COLO829 (cell line): ENCODE data around the gene TCF21.
"Not testable (repeated sequence)": the region's sequence is repeated elsewhere in the genome, so short reads cannot be mapped to it uniquely, and the experiment has no call there.

ENCODE experiments used
- DNase-seq: peaks from one replicate; pipeline ENCODE4 v3.0.0; 2012; ENCODE audit warnings: low spot score

Gene TCF21

DNA sequence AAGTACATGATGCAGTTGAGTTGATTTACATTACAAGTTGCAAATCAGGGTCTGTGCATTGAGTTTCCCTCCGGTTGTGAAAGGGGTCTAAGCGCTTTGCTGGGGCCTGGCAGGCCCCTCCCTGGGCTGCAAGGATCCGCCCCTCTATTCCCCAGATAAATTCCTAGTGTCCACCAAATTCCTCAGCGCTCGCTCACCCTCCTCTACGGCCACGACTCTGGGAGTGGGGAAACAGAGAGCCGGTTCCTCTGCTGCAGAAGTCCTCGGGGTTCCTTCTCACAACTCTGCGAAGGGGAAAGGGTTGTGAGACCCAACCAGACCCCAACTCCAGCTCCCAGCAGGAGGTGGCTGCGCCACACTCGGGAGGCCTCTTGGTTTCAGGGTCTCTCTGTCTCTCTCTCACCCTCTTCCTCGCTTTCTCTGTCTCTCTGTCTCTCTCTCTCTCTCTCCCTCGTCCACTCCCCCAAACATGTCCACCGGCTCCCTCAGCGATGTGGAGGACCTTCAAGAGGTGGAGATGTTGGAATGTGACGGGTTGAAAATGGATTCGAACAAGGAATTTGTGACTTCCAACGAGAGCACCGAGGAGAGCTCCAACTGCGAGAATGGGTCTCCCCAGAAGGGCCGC, at the start of gene TCF21:
Gene TCF21 (plus strand): TSS at position 185 of the 628 bp plus-strand sequence. CDS start 285 bp downstream, at position 470.
- DNase-seq = no peak

DNA sequence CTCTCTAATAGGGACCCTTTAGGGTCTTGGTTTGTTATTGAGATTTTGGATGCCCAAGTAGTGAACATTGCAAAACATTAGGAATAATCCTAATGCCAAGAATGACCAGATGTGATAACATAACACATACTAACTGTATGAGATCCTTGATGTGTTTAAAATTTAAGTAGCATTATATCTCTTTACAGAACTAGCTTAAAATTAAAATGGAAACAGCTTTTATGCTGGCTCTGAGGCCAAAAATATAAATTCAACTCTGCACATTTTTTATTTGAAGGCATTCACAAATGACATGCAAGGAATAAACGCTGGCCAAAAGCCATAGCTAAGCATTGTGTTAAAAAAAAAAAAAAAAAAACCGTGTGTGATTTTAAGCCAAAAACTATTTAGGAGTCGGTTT, 47.7 kb upstream of the TCF21 start:
- DNase-seq = no peak

- no peak for DNase-seq
Observed at GRCh38 chr6:133843098-133843497, 45.8 kb upstream of the TCF21 start.

GRCh38 chr6:133844709-133845108, 44.2 kb upstream of the TCF21 start:
- DNase-seq = no peak

DNA sequence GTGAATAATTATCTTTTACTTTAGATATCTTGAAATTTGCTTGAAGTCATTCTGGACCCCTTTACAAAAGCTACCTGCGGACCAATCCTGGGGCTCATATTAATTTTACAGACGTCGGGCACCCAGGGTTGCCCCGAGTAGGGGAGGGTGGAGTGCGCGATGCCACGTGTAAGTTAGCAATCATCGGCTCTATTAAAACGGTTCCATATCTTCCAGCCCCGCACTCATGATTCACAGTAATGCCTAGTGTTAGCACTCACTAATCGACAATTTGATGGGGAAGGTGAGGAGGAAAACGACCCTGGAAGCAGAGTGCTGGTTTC, 34.9 kb upstream of the TCF21 start:
- DNase-seq = no peak

DNA sequence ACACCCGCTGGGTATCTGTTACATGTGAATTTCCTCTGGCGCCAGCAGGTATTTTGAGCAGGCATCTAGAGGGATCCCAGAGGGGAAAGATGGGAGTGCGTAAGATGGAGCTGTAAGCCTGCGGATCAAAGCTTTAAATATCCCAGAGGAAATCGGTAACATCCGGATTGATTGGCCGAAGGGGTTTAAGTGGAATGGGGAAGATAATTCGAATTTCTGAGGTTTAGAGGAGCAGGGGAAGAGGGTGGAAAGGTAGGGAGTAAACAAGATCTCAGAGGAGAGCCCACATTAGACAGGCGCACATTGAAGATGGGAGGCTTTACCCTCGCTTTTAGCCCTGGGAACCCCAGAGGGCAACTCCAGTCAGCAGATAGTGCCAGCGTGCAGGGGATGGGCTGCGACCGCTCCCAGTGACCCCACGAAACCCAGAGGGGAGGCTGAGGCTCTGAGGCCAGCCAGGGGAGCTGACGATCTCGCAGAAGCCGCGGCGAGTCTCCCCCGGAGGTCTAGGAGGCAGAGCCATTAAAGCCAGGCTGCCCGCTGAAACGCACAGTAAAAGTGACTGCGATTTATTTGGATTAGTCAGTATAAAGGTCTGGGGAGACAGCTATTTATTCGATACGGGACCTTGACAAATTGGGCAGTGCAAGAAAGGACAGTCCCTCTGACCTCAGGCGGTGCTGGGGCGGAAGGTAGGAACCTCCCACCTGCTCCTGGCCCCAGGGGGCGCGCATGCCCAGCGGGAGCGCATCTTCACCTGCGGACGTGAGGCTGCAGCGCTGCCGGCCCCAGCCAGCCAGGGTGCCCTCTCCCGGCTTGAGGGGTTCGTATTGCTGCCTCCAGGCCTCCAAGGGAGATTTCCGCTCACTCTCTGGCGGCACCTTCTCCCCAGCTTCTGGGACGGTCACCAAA, 34.3 kb upstream of the TCF21 start:
- no peak for DNase-seq

- no peak for DNase-seq
Observed at GRCh38 chr6:133855276-133855990, 33.5 kb upstream of the TCF21 start.

DNA sequence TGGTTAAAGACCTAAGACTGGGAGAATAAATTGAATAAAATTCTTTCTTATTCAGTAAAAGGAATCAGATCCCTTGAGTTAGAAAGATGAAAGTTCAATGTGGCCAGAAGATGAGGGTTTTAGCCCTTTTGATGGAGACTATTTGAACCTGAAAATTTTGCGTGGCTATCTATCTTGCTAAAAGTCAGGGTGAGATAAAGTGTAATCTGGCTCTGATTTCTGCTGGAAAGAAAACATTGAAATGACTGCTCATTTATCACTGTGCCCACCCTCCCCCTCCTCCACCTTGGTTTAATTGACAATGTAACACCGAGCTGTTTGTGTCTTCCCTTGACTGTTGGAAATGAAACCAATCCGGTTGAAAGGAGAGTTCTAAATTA, 32.9 kb upstream of the TCF21 start:
- DNase-seq = no peak

GRCh38 chr6:133856911-133857310, 32.0 kb upstream of the TCF21 start:
- DNase-seq = no peak

DNA sequence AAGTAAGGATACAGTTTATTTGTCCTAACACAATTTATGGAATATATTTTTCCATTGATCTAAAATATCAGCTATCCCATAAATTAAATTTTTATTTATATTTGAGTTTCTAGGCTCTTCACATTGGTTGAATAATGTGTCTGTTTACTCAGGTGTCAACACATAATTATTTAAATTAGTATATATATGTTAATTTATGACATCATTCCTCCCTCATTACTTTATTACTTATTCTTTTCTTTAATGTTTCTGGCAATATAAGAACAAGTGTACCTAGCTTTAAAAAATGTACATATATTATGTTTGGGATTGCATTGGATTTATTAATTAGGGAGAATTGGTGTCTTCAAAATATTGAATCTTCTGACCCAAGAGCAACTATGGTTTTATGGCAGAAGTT, 31.2 kb upstream of the TCF21 start:
- no peak for DNase-seq

DNA sequence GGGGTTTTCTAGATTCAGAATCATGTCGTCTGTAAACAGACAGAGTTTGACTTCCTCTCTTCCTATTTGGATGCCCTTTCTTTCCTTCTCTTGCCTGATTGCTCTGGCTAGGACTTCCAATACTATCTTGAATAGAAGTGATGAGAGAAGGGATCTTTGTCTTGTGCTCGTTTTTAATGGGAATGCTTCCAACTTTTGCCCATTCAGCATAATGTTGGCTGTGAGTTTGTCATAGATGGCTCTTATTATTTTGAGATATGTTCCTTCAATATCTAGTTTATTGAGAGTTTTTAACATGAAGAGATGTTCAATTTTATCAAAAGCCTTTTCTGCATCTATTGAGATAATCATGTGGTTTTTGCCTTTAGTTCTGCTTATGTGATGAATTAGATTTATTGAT, 27.6 kb upstream of the TCF21 start:
- DNase-seq = not testable (repeated sequence)

GRCh38 chr6:133863228-133863627, 25.7 kb upstream of the TCF21 start:
- no peak for DNase-seq

GRCh38 chr6:133865680-133866079, 23.2 kb upstream of the TCF21 start:
- no peak for DNase-seq

DNA sequence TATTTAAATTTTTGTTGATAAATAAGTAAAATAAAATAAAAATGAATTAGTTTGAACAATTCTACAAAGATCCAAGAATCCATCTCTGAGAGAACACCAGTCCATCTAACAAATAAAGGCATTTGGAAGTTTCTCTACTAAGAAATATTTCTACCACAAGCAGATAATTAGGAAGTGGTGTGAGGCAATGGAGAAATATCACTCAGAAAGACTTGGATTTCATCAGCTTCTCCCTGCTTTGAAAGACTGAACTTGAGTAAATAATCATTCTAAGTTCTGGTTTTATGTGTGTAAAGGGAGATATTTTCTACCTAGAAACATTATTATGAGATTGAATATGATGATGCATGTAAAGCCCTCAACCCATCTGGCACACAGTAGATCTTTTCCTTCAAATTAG, 17.8 kb upstream of the TCF21 start:
- DNase-seq = no peak

DNA sequence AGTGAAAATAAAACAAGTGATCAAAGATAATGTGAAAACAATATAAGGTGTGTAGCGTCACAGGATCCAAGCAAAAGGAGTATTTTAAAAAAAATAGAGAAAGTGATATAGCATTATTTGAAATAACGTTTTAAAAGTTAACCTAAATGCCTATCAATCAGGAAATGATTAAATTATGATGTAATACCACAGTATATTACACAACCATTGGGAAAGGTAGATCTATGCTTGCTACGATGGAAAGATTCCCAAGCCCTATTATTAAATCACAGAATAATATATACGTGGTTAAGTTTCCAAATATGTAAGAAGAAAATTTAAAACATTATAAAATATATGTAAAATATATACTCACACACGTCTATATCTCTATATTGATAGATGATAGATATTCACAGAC, 15.4 kb upstream of the TCF21 start:
- no peak for DNase-seq

GRCh38 chr6:133877116-133877515, 11.8 kb upstream of the TCF21 start:
- no peak for DNase-seq

- no peak for DNase-seq
Observed at GRCh38 chr6:133880006-133880405, 8.9 kb upstream of the TCF21 start.

GRCh38 chr6:133880896-133881295, 8.0 kb upstream of the TCF21 start:
- no peak for DNase-seq

DNA sequence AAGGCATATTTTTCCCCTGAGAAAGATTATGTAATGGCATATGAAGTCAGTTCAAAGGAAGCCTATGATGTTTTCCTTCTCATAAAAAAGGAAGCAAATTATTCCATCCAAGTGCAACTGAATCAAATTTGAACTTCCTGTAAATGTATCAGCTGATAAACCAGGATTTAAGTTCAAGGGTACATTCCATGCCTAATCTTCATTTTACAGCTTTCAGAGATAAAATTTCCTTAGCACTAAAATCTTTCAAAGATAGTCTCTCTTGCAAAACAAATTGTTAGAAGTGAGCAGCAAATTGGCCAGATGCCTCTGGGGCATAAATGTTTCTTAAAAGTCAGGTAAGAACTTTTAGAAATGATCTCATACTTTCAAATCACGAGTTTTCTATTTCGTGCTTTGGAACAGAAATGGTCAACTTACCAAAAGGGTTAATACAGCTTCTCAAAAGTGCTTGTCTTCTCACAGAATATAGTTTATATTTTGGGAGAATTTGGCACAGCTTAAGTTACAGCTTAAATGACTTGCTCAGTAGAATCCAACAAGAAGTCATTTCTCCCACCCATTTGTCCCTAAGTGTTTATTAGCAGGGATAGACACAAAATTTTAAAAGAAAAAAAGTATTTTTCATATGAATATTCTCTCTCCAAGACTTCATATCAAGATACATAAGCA, 2.7 kb upstream of the TCF21 start:
- no peak for DNase-seq

- no peak for DNase-seq
Observed at GRCh38 chr6:133887156-133887879, 1.6 kb upstream of the TCF21 start.

DNA sequence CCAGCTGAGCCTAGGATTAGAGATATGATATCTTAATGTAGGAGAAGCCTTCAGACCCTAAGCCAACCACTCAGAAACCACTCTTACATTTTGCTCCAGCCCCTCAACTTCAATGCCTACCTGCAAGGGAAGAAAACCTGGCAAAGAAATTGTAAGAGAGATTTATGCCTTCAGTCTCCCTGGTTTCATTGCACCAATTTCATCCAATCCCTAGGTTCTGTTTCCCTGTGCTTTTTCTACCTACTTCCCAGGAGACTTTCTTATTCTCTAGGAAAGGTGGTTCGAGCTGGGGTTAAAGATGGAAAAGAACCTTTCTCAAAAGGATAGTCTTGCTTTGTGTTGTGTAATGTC, 1.1 kb upstream of the TCF21 start:
- no peak for DNase-seq
